DOHH2 (cell line): ENCODE results near the gene RAD9A.

Source experiments
- H3F3A ChIP-seq: fragments of 200-600 bp; sonication (generic), shearing (Covaris generic); 2 replicates; pipeline ENCODE4 v1.6.0; 2016; ENCODE audit warnings: antibody characterized with exemption, mild to moderate bottlenecking; ENCODE audit not compliant: control insufficient read depth, insufficient read depth
- H3K27ac ChIP-seq: fragments of 200-600 bp; sonication (generic); 2 replicates; pipeline ENCODE4 v1.5.1; 2014; ENCODE audit warnings: low read depth, mild to moderate bottlenecking, low read length, moderate library complexity
- H3K27me3 ChIP-seq: fragments of 200-600 bp; sonication (generic); 2 replicates; pipeline ENCODE4 v1.6.1; 2014; ENCODE audit warnings: mild to moderate bottlenecking, low read length, mixed read lengths; ENCODE audit not compliant: control insufficient read depth
- H3K36me3 ChIP-seq: fragments of 200-600 bp; sonication (generic); 2 replicates; pipeline ENCODE4 v1.6.1; 2014; ENCODE audit warnings: mild to moderate bottlenecking, low read length, moderate library complexity, mixed read lengths; ENCODE audit not compliant: control insufficient read depth
- H3K4me1 ChIP-seq: fragments of 200-600 bp; sonication (generic); 2 replicates; pipeline ENCODE4 v1.6.1; 2014; ENCODE audit warnings: mild to moderate bottlenecking, low read length, mixed read lengths; ENCODE audit not compliant: control insufficient read depth
- H3K4me2 ChIP-seq: fragments of 200-600 bp; sonication (generic); 2 replicates; pipeline ENCODE4 v1.6.0; 2014; ENCODE audit warnings: mild to moderate bottlenecking, low read length, moderate library complexity
- H3K4me3 ChIP-seq: fragments of 200-600 bp; sonication (generic); 2 replicates; pipeline ENCODE4 v1.5.1; 2014; ENCODE audit warnings: mild to moderate bottlenecking, low read length, mixed read lengths
- H3K79me2 ChIP-seq: fragments of 200-600 bp; sonication (generic); 2 replicates; pipeline ENCODE4 v1.6.1; 2014; ENCODE audit warnings: mild to moderate bottlenecking, low read length, mixed read lengths; ENCODE audit not compliant: control insufficient read depth
- H3K9me2 ChIP-seq: fragments of 200-600 bp; sonication (generic); replicated peaks from 2 replicates; pipeline ENCODE4 v1.6.1; 2014; ENCODE audit warnings: mild to moderate bottlenecking, low read length, mixed read lengths; ENCODE audit not compliant: control insufficient read depth
- H3K9me3 ChIP-seq: fragments of 200-600 bp; sonication (generic); 2 replicates; pipeline ENCODE4 v1.6.1; 2014; ENCODE audit warnings: antibody characterized with exemption, low read length, mixed read lengths; ENCODE audit not compliant: control insufficient read depth, insufficient read depth
- H4K20me1 ChIP-seq: fragments of 200-600 bp; sonication (generic); 2 replicates; pipeline ENCODE4 v1.6.0; 2014; ENCODE audit warnings: low read depth, mild to moderate bottlenecking, antibody characterized with exemption, low read length, moderate library complexity; ENCODE audit not compliant: control insufficient read depth, insufficient read depth
- EZH2phosphoT487 ChIP-seq: fragments of 200-600 bp; sonication (generic); IDR thresholded peaks from 2 replicates; pipeline ENCODE4 v1.6.1; 2017; ENCODE audit warnings: borderline replicate concordance, mild to moderate bottlenecking, antibody characterized with exemption, low read length, moderate library complexity, mixed read lengths
- TF ChIP-seq, protein P1 (sequence below): fragments of 200-600 bp; sonication (generic); IDR thresholded peaks from one replicate; pipeline ENCODE4 v1.5.1; 2014; ENCODE audit warnings: antibody characterized with exemption, mild to moderate bottlenecking, low read depth, low read length; ENCODE audit not compliant: poor library complexity, severe bottlenecking

Gene RAD9A

DNA sequence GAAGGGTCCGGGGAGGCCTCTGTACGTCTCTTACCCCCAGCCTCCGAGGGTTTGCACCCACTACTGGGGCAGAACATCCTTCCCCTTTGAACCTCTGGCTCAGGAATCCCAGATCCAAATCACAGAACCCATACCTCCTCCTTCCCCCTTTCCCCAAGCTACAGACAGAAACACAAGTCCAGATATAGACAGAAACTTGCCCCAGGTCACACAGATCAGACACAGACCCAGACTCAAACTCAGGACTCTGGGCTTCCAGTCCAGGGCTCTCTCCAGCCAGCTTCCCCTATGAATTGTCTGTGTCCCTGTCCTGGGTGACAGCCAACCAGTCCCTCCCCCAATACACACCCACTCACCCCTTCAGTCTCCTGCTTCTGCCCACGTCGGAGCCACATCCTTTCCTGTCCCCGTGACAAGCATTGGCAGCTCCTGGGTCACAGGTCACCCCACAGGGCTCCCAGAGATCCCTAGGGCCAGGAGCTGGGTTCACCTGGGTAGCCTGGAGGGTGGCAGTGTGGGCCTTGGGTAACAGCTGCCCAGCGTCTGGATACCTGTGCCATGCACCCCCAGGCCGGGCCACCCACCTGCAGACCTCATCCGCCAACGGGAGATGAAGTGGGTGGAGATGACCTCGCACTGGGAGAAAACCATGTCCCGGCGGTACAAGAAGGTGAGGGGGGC lies 12.9 kb downstream of the RAD9A start:
- Histone ChIP-seq H3K4me3 (peak overlapping the region; percentile 93), H3K4me1 (peaks cover 79% of the 10 kb centered on the region), H3F3A (peaks cover 21% of the 10 kb centered on the region), H3K79me2 (peaks cover 64% of the 10 kb centered on the region), H4K20me1 (peaks cover 7% of the 10 kb centered on the region; the same call in 1 of the 2 replicates), H3K27ac (peak overlapping the region; percentile 96), H3K36me3 (peaks cover 72% of the 10 kb centered on the region), H3K9me3 (no peaks in the 10 kb centered on the region), H3K4me2 (peak overlapping the region; percentile 80), H3K27me3 (no peaks in the 10 kb centered on the region), H3K9me2 (no peaks in the 10 kb centered on the region)
- TF ChIP-seq EZH2phosphoT487 = no peak
- TF ChIP-seq, protein P1, sequence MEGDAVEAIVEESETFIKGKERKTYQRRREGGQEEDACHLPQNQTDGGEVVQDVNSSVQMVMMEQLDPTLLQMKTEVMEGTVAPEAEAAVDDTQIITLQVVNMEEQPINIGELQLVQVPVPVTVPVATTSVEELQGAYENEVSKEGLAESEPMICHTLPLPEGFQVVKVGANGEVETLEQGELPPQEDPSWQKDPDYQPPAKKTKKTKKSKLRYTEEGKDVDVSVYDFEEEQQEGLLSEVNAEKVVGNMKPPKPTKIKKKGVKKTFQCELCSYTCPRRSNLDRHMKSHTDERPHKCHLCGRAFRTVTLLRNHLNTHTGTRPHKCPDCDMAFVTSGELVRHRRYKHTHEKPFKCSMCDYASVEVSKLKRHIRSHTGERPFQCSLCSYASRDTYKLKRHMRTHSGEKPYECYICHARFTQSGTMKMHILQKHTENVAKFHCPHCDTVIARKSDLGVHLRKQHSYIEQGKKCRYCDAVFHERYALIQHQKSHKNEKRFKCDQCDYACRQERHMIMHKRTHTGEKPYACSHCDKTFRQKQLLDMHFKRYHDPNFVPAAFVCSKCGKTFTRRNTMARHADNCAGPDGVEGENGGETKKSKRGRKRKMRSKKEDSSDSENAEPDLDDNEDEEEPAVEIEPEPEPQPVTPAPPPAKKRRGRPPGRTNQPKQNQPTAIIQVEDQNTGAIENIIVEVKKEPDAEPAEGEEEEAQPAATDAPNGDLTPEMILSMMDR = no peak

DNA sequence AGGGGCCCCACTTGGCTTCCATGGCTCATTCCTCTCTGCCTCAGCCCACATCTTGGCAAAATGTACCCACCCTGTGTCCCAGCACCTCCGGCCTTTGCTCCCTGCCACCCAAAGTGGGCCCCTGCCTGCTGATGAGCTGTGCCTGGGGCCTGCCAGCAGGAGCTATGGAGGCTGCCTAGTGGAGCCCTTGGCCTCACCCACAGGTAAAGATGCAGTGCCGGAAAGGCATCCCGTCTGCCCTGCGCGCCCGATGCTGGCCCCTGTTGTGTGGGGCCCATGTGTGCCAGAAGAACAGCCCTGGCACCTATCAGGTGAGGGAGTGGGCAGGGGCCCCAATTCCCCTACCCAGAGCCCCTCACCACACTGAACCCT lies 13.4 kb downstream of the RAD9A start:
- Histone ChIP-seq H3K9me3 (no peaks in the 10 kb centered on the region), H4K20me1 (peaks cover 7% of the 10 kb centered on the region; the same call in 1 of the 2 replicates), H3K9me2 (no peaks in the 10 kb centered on the region), H3K4me3 (peak overlapping the region; percentile 93), H3K4me1 (peaks cover 82% of the 10 kb centered on the region), H3K4me2 (peak overlapping the region; percentile 80), H3K27me3 (no peaks in the 10 kb centered on the region), H3F3A (peaks cover 22% of the 10 kb centered on the region), H3K36me3 (peaks cover 71% of the 10 kb centered on the region), H3K79me2 (peaks cover 58% of the 10 kb centered on the region), H3K27ac (peak overlapping the region; percentile 96)
- TF ChIP-seq, protein P1 = no peak
- no peak for TF ChIP-seq EZH2phosphoT487

DNA sequence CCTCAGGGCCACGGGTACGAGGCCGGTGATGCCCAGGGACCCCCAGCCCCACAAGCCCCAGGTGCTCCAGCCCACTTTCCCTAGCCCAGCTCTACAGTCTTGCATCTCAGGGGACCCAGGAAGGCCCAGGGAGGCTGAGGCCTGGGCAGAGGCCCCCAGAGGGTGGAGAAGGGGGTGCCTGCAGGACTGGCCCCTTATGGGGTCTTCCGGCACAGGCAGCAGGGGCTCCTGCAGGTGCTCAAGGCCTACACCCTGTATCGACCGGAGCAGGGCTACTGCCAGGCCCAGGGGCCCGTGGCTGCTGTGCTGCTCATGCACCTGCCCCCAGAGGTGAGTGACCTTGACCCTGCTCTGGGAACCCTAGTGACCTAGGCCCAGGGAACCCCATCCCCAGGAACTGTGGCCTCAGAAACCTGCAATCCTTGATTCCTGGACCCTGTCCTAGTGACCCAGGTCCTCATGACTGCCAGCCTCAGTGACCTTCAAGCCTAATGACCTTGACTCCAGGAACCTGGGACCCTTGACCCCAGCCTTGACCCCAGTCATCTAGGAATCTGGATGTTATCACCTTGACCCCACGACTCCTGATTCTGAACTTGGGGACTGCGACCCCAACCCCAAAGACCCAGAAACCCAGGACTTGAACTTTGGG lies 14.0 kb downstream of the RAD9A start:
- no peaks in the 10 kb centered on the region for H3K9me2 ChIP-seq
- TF ChIP-seq EZH2phosphoT487 = no peak
- TF ChIP-seq, protein P1 = no peak
- peak overlapping the region; percentile 96 for H3K27ac ChIP-seq
- peak overlapping the region; percentile 93 for H3K4me3 ChIP-seq
- H3F3A ChIP-seq = peaks cover 24% of the 10 kb centered on the region
- 0 out of 2 replicates have a peak, but pooled peaks cover 1% of the 10 kb centered on the region for H4K20me1 ChIP-seq
- peak overlapping the region; percentile 80 for H3K4me2 ChIP-seq
- H3K4me1 ChIP-seq = peaks cover 82% of the 10 kb centered on the region
- no peaks in the 10 kb centered on the region for H3K27me3 ChIP-seq
- H3K9me3 ChIP-seq = no peaks in the 10 kb centered on the region
- H3K79me2 ChIP-seq = peaks cover 52% of the 10 kb centered on the region
- peaks cover 65% of the 10 kb centered on the region for H3K36me3 ChIP-seq
